K562 (cell line): ENCODE measurements around the gene MLLT3. TPM values are rescaled to one million over a fixed set of nuclear protein-coding genes. Genes with fewer than 3 reads are reported as not detected.

Source experiments
- ATAC-seq: fragments of 200-7000 bp; cut with Tn5 transposase; 3 replicates; pipeline ENCODE4 v1.9.1; 2020; ENCODE audit warnings: moderate library complexity
- BruUV-seq: library from RNA; stranded (reverse); fragments of 400-500 nt; replicated peaks from 2 replicates; lab custom pipeline; 2021; lab: Mats Ljungman, UMichigan
- CTCF ChIA-PET: fragments of 300-600 bp; formaldehyde crosslinking; extraction: SDS; loops from one replicate; lab custom pipeline; 2021; ENCODE audit warnings: low intra/inter-chr PET ratio; lab: Yijun Ruan, JAX
- POLR2A ChIA-PET: fragments of 300-600, 350-650 bp; sonication (Branson Sonifier 250); formaldehyde crosslinking; extraction: SDS; loops from one replicate; lab custom pipeline; 2021; ENCODE audit warnings: antibody characterized with exemption, inconsistent platforms; lab: Yijun Ruan, JAX
- DNase-seq, 4 experiments: peaks; one replicate each; pipeline versions ENCODE4 v3.0.0 to v3.0.0-alpha.2; 2011 to 2018; ENCODE audit warnings: low spot score in 3 of 4, mixed read lengths in 3 of 4; ENCODE audit errors: extremely low read depth in 1 of 4
- FAIRE-seq: peaks from 2 replicates; lab custom pipeline; 2011; peaks lifted over from hg19 to GRCh38; lab: Jason Lieb, UNC
- H2AFZ ChIP-seq: 2 replicates; pipeline ENCODE4 v1.6.0; 2011; ENCODE audit warnings: low read depth, low read length, control low read depth, inconsistent platforms
- H3K27ac ChIP-seq: fragments of 200-600 bp; 3 replicates; pipeline ENCODE4 v1.8.0; 2011; ENCODE audit warnings: low read depth, mild to moderate bottlenecking, control low read depth, inconsistent platforms, low read length, moderate library complexity, mixed read lengths; ENCODE audit errors: extremely low read depth
- H3K27me3 ChIP-seq, 2 experiments: fragments of 300-600 bp in 1 of 2; 2 replicates in 1 of 2; 3 replicates in 1 of 2; pipeline versions ENCODE4 v1.6.0 to v1.8.0; 2011; ENCODE audit warnings: inconsistent platforms in 2 of 2, low read length in 2 of 2, mild to moderate bottlenecking in 1 of 2, mixed read lengths in 1 of 2, moderate library complexity in 1 of 2; ENCODE audit not compliant: control insufficient read depth in 2 of 2, insufficient read depth in 2 of 2
- H3K36me3 ChIP-seq: fragments of 300-600 bp; 3 replicates; pipeline ENCODE4 v1.8.0; 2011; ENCODE audit warnings: mild to moderate bottlenecking, low read length, inconsistent platforms; ENCODE audit not compliant: control insufficient read depth, insufficient read depth
- H3K4me1 ChIP-seq, 2 experiments: fragments of 200-600 bp in 1 of 2; replicated peaks in 1 of 2; 2 replicates in 1 of 2; 3 replicates in 1 of 2; pipeline versions ENCODE4 v1.5.1 to v1.8.0; 2011; ENCODE audit warnings: inconsistent platforms in 2 of 2, low read length in 2 of 2, mild to moderate bottlenecking in 1 of 2, mixed read lengths in 1 of 2, moderate library complexity in 1 of 2; ENCODE audit not compliant: control insufficient read depth in 2 of 2, insufficient read depth in 2 of 2
- H3K4me2 ChIP-seq: 2 replicates; pipeline ENCODE4 v1.6.1; 2011; ENCODE audit warnings: low read length, control low read depth, inconsistent platforms, mixed read lengths; ENCODE audit not compliant: insufficient read depth
- H3K4me3 ChIP-seq: fragments of 200-600 bp; sonication (generic), shearing (Covaris generic); 2 replicates; pipeline ENCODE4 v1.5.1; 2016; ENCODE audit warnings: control low read depth, inconsistent platforms
- H3K79me2 ChIP-seq: fragments of 200-600 bp; 3 replicates; pipeline ENCODE4 v1.8.0; 2011; ENCODE audit warnings: low read length, inconsistent platforms; ENCODE audit not compliant: control insufficient read depth, insufficient read depth
- H3K9ac ChIP-seq, 2 experiments: 2 replicates each; pipeline versions ENCODE4 v1.6.0 to v1.6.1; 2011; ENCODE audit warnings: low read depth in 2 of 2, low read length in 2 of 2, control low read depth in 1 of 2, inconsistent platforms in 1 of 2, mild to moderate bottlenecking in 1 of 2, mixed read lengths in 1 of 2; ENCODE audit not compliant: insufficient read depth in 1 of 2
- H3K9me1 ChIP-seq: one replicate; pipeline ENCODE4 v1.6.0; 2011; ENCODE audit warnings: inconsistent platforms, mild to moderate bottlenecking, low read length, moderate library complexity; ENCODE audit not compliant: control insufficient read depth, insufficient read depth
- H3K9me3 ChIP-seq: replicated peaks from 2 replicates; pipeline ENCODE4 v1.5.1; 2011; ENCODE audit warnings: low read depth, low read length, inconsistent platforms; ENCODE audit not compliant: control insufficient read depth, insufficient read depth
- H4K20me1 ChIP-seq: replicated peaks from 2 replicates; pipeline ENCODE4 v1.6.1; 2011; ENCODE audit warnings: low read length, inconsistent platforms, mixed read lengths; ENCODE audit not compliant: control insufficient read depth, insufficient read depth
- ARID2 ChIP-seq: fragments of 450-650 bp; IDR thresholded peaks from 2 replicates; pipeline ENCODE4 v1.6.1; 2017; ENCODE audit warnings: antibody characterized with exemption, mild to moderate bottlenecking
- BRCA1 ChIP-seq, 2 experiments: fragments of 450-650 bp in 1 of 2; sonication (generic) in 1 of 2; formaldehyde crosslinking in 1 of 2; IDR thresholded peaks; 2 replicates each; pipeline versions ENCODE4 v1.5.0 to v1.6.1; 2017 to 2020; ENCODE audit warnings: mild to moderate bottlenecking in 1 of 2, missing genetic modification reagents in 1 of 2
- CGGBP1 ChIP-seq: fragments of 250-450 bp; sonication (Bioruptor Pico); IDR thresholded peaks from 2 replicates; pipeline ENCODE4 v1.9.0; 2021; ENCODE audit warnings: mild to moderate bottlenecking
- CHAMP1 ChIP-seq: fragments of 450-650 bp; IDR thresholded peaks from 2 replicates; pipeline ENCODE4 v1.6.1; 2016; ENCODE audit warnings: mild to moderate bottlenecking
- DIDO1 ChIP-seq: fragments of 450-650 bp; IDR thresholded peaks from 2 replicates; pipeline ENCODE4 v1.6.1; 2016; ENCODE audit warnings: low read depth, missing biosample characterization, missing genetic modification characterization
- ELK3 ChIP-seq: fragments of 450-650 bp; formaldehyde crosslinking; IDR thresholded peaks from 2 replicates; pipeline ENCODE4 v1.4.0; 2020; ENCODE audit warnings: mild to moderate bottlenecking
- KDM5B ChIP-seq: fragments of 200-600 bp; sonication (generic); IDR thresholded peaks from 2 replicates; pipeline ENCODE4 v1.6.1; 2012; ENCODE audit warnings: low read depth, mild to moderate bottlenecking, moderate library complexity, low read length, control low read depth, inconsistent platforms; ENCODE audit not compliant: insufficient replicate concordance
- SAFB2 ChIP-seq: fragments of 200-400 bp; formaldehyde crosslinking; IDR thresholded peaks from 2 replicates; pipeline ENCODE4 v1.6.1; 2018; ENCODE audit warnings: borderline replicate concordance, low read length, low read depth, moderate library complexity; ENCODE audit not compliant: severe bottlenecking
- SRSF7 ChIP-seq: fragments of 200-400 bp; formaldehyde crosslinking; optimal IDR thresholded peaks from 2 replicates; pipeline ENCODE3; 2017; ENCODE audit warnings: mild to moderate bottlenecking, low read depth, low read length
- TCF15 ChIP-seq: fragments of 250-450 bp; sonication (Bioruptor Pico); IDR thresholded peaks from 2 replicates; pipeline ENCODE4 v1.8.0; 2022; ENCODE audit warnings: moderate library complexity, mild to moderate bottlenecking, inconsistent platforms
- THAP12 ChIP-seq: fragments of 250-450 bp; sonication (Bioruptor Pico); IDR thresholded peaks from 2 replicates; pipeline ENCODE4 v1.9.0; 2021; ENCODE audit warnings: mild to moderate bottlenecking, inconsistent platforms
- ZNF133 ChIP-seq: fragments of 250-450 bp; sonication (Bioruptor Pico); IDR thresholded peaks from 2 replicates; pipeline ENCODE4 v1.4.0; 2020; ENCODE audit warnings: mild to moderate bottlenecking
- ZNF740 ChIP-seq, 3 experiments: fragments of 200-800 bp in 1 of 3; sonication (Bioruptor generic) in 1 of 3; sonication (generic) in 1 of 3; formaldehyde crosslinking in 1 of 3; IDR thresholded peaks; 2 replicates each; pipeline versions ENCODE4 v1.6.1 to v1.8.0; 2016 to 2022; ENCODE audit warnings: mild to moderate bottlenecking in 2 of 3, missing compliant biosample characterization in 2 of 3, missing genetic modification characterization in 2 of 3, missing genetic modification reagents in 1 of 3
- WGBS: fragments of 100-300 bp; shearing (Covaris generic); methylation state at CpG from one replicate; pipeline ENCODE4 v1.1.6; 2016; ENCODE audit warnings: low coverage, mixed read lengths; ENCODE audit not compliant: insufficient coverage; ENCODE audit errors: missing lambda C conversion rate; 5-methylcytosine and 5-hydroxymethylcytosine counted together
- in situ Hi-C: fragments of 300-500 bp; cut with MboI; formaldehyde crosslinking; loops from 4 replicates; pipeline ENCODE4 v1.15.0; 2018; ENCODE audit warnings: inconsistent platforms, mixed read lengths
- intact Hi-C: fragments of 100-400 bp; cut with micrococcal nuclease; formaldehyde crosslinking; loops from 2 replicates; pipeline ENCODE4 v1.14.2; 2022
- polyA plus RNA-seq, 8 experiments: library from polyadenylated mRNA; depleted of rRNA in 4 of 8; stranded (reverse) in 5 of 8; unstranded in 3 of 8; fragments of >200 nt; fragmentation: Nextera tagmentation in 2 of 8; fragmentation: Illumina TruSeq in 1 of 8; extraction: Ambion mirVana in 2 of 8; extraction: Trizol in 1 of 8; gene quantifications; 2 replicates each; pipeline versions ENCODE4 v1.2.1 to v1.2.3, GENCODE V29; 2011 to 2014; ENCODE audit warnings: inconsistent platforms in 1 of 8, missing spikeins in 1 of 8
- total RNA-seq, 7 experiments: library from RNA; depleted of rRNA in 6 of 7; stranded (reverse); fragments of >200 nt in 6 of 7; fragmentation: Illumina TruSeq in 2 of 7; extraction: Trizol in 2 of 7; gene quantifications; 2 replicates each; pipeline versions ENCODE4 v1.2.1 to v1.2.3, GENCODE V29; 2011 to 2021; ENCODE audit warnings: low replicate concordance in 1 of 7

The MLLT3 gene
- total and polyA plus RNA-seq, 9 of the 15 experiments (the other 6 are each of a cell fraction or from before 2014, with no cell fraction given) = 0.07 to 0.42 (median 0.22) TPM; not detected in 4

- Histone ChIP-seq H3K27me3 (no peaks in the 10 kb centered on the region), H3K9me1 (no peaks in the 10 kb centered on the region), H4K20me1 (no peaks in the 10 kb centered on the region), H3K4me2 (no peak overlapping the region), H3K9me3 (no peaks in the 10 kb centered on the region), H3K4me1 (no peaks in the 10 kb centered on the region), H3K27ac (no peak overlapping the region), H3K79me2 (no peaks in the 10 kb centered on the region), H2AFZ (no peak overlapping the region), H3K36me3 (no peaks in the 10 kb centered on the region), H3K9ac (no peak overlapping the region), H3K4me3 (no peak overlapping the region)
- FAIRE-seq (no peak), DNase-seq (no peak), ATAC-seq (no peak)
- intact Hi-C loops = no loop called here
- POLR2A ChIA-PET = no interaction called here
- CTCF ChIA-PET = no interaction called here
- BruUV-seq = no TSS peak
- in situ Hi-C loops = no loop called here
- WGBS = 0% methylated on average over 2 of the region's 2 CpGs
- TF ChIP-seq ELK3 (CRISPR knock-in tag) = no peak
- no peak for TF ChIP-seq THAP12
- no peak for TF ChIP-seq SRSF7
- no peak for TF ChIP-seq ARID2
- TF ChIP-seq DIDO1 = no peak
- no peak for TF ChIP-seq KDM5B
- no peak for TF ChIP-seq CGGBP1 (CRISPR knock-in tag)
- no peak for TF ChIP-seq BRCA1 (IDR thresholded peaks at IDR 0.05)
- no peak for TF ChIP-seq BRCA1 (CRISPR knock-in tag; IDR thresholded peaks at IDR 0.05)
- TF ChIP-seq CHAMP1 = no peak
- no peak for TF ChIP-seq ZNF740 (CRISPR knock-in tag; IDR thresholded peaks at IDR 0.05)
- no peak for TF ChIP-seq ZNF740 (tag; IDR thresholded peaks at IDR 0.05)
- no peak for TF ChIP-seq TCF15
- TF ChIP-seq SAFB2 = no peak
- TF ChIP-seq ZNF133 (CRISPR knock-in tag) = no peak
Measured at GRCh38 chr9:20478786-20479185, 143.5 kb downstream of the MLLT3 start.
